CD4-positive, CD25-positive, alpha-beta regulatory T cell (primary cell): Measurements from ENCODE around the gene PCSK5. TPM values are rescaled to one million over a fixed set of nuclear protein-coding genes. Genes with fewer than 3 reads are reported as not detected.

Source experiments
- ATAC-seq, 2 donors: fragments of 150-1000 bp; cut with Tn5 transposase; one replicate each; pipeline ENCODE4 v1.10.0; 2021; ENCODE audit warnings: low read depth in 2 of 2, moderate number of reproducible peaks in 2 of 2, moderate library complexity in 1 of 2
- DNase-seq, 3 donors: peaks; one replicate each; pipeline versions ENCODE4 v3.0.0 to v3.0.0-alpha.2; 2012 to 2022; ENCODE audit warnings: mixed read lengths in 1 of 3
- H3K27ac ChIP-seq: one replicate; pipeline ENCODE4 v1.7.0; 2013; ENCODE audit warnings: mild to moderate bottlenecking, low read length; ENCODE audit not compliant: insufficient read depth, poor library complexity, severe bottlenecking
- H3K27me3 ChIP-seq: one replicate; pipeline ENCODE4 v1.7.0; 2013; ENCODE audit warnings: low read length; ENCODE audit not compliant: control insufficient read depth, insufficient read depth
- H3K36me3 ChIP-seq: one replicate; pipeline ENCODE4 v1.7.0; 2013; ENCODE audit warnings: mild to moderate bottlenecking, low read length, moderate library complexity; ENCODE audit not compliant: control insufficient read depth, insufficient read depth
- H3K4me1 ChIP-seq: 2 replicates; pipeline ENCODE4 v1.7.0; 2013; ENCODE audit warnings: mild to moderate bottlenecking, low read length; ENCODE audit not compliant: insufficient read depth, control insufficient read depth, poor library complexity, severe bottlenecking
- H3K4me3 ChIP-seq: one replicate; pipeline ENCODE4 v1.7.0; 2013; ENCODE audit warnings: low read depth, mild to moderate bottlenecking, low read length, moderate library complexity
- H3K9me3 ChIP-seq, 2 experiments: 1 replicate in 1 of 2; 2 replicates in 1 of 2; pipeline ENCODE4 v1.7.0; 2013; ENCODE audit warnings: low read length in 2 of 2, mild to moderate bottlenecking in 1 of 2, moderate library complexity in 1 of 2; ENCODE audit not compliant: control insufficient read depth in 2 of 2
- H3K27ac Mint-ChIP-seq, 3 donors: one replicate each; pipeline ENCODE4 v1.8.0; 2020 to 2022; ENCODE audit warnings: mild to moderate bottlenecking in 3 of 3, mixed read lengths in 3 of 3, moderate library complexity in 2 of 3
- H3K27me3 Mint-ChIP-seq: one replicate; pipeline ENCODE4 v1.8.0; 2022; ENCODE audit warnings: mild to moderate bottlenecking, mixed read lengths
- H3K36me3 Mint-ChIP-seq: one replicate; pipeline ENCODE4 v1.8.0; 2020; ENCODE audit warnings: mixed read lengths
- H3K4me1 Mint-ChIP-seq, 4 donors: one replicate each; pipeline ENCODE4 v1.8.0; 2020 to 2022; ENCODE audit warnings: mixed read lengths in 4 of 4, mild to moderate bottlenecking in 1 of 4
- H3K4me3 Mint-ChIP-seq, 4 donors: one replicate each; pipeline ENCODE4 v1.8.0; 2020 to 2022; ENCODE audit warnings: mild to moderate bottlenecking in 4 of 4, mixed read lengths in 4 of 4, moderate library complexity in 3 of 4
- H3K9me3 Mint-ChIP-seq, 7 donors: one replicate each; pipeline ENCODE4 v1.8.0; 2020 to 2022; ENCODE audit warnings: mixed read lengths in 7 of 7, mild to moderate bottlenecking in 3 of 7, moderate library complexity in 2 of 7
- polyA plus RNA-seq, 4 donors: library from polyadenylated mRNA; unstranded; fragments of 300-500 nt; fragmentation: Illumina TruSeq; gene quantifications; one replicate each; pipeline ENCODE4 v1.2.3, GENCODE V29; 2021
- total RNA-seq: library from RNA; stranded (reverse); gene quantifications from one replicate; pipeline ENCODE4 v1.2.3, GENCODE V29; 2022

The PCSK5 gene
- total and polyA plus RNA-seq, 5 donors from 2014 or later = 0.47 to 2.7 (median 2.0) TPM

- no peak overlapping the region for H3K27ac Mint-ChIP-seq
- H3K27me3 Mint-ChIP-seq = no peaks in the 10 kb centered on the region
- peaks cover 0 to 2% (median 0%) of the 10 kb centered on the region in 7 donors for H3K9me3 Mint-ChIP-seq
- ATAC-seq = no peak
- no peaks in the 10 kb centered on the region for H3K27me3 ChIP-seq
- H3K4me3 ChIP-seq = no peak overlapping the region
- no peaks in the 10 kb centered on the region for H3K4me1 Mint-ChIP-seq
- no peaks in the 10 kb centered on the region for H3K4me1 ChIP-seq
- no peaks in the 10 kb centered on the region for H3K36me3 ChIP-seq
- no peak for DNase-seq
- no peak overlapping the region for H3K27ac ChIP-seq
- H3K9me3 ChIP-seq = no peaks in the 10 kb centered on the region
- no peak overlapping the region for H3K4me3 Mint-ChIP-seq
- no peaks in the 10 kb centered on the region for H3K36me3 Mint-ChIP-seq
These were observed 327.8 kb downstream of the PCSK5 start for GRCh38 chr9:76218117-76218885.

GRCh38 chr9:76218886-76219445 lies 328.5 kb downstream of the PCSK5 start:
- no peaks in the 10 kb centered on the region for H3K36me3 ChIP-seq
- H3K4me1 ChIP-seq = no peaks in the 10 kb centered on the region
- peaks cover 0 to 2% (median 0%) of the 10 kb centered on the region in 7 donors for H3K9me3 Mint-ChIP-seq
- no peak for ATAC-seq
- H3K27ac Mint-ChIP-seq = no peak overlapping the region
- no peak for DNase-seq
- no peaks in the 10 kb centered on the region for H3K4me1 Mint-ChIP-seq
- H3K4me3 Mint-ChIP-seq = no peak overlapping the region
- no peaks in the 10 kb centered on the region for H3K9me3 ChIP-seq
- no peaks in the 10 kb centered on the region for H3K36me3 Mint-ChIP-seq
- H3K27me3 Mint-ChIP-seq = no peaks in the 10 kb centered on the region
- no peak overlapping the region for H3K27ac ChIP-seq
- no peak overlapping the region for H3K4me3 ChIP-seq
- H3K27me3 ChIP-seq = no peaks in the 10 kb centered on the region

- Mint-ChIP-seq H3K4me3 (no peak overlapping the region), H3K27me3 (no peaks in the 10 kb centered on the region)
These were observed 329.2 kb downstream of the PCSK5 start for GRCh38 chr9:76219560-76220151.

GRCh38 chr9:76221423-76221822 lies 330.9 kb downstream of the PCSK5 start:
- H3K4me1 ChIP-seq = no peaks in the 10 kb centered on the region
- Mint-ChIP-seq H3K36me3 (no peaks in the 10 kb centered on the region), H3K4me1 (no peaks in the 10 kb centered on the region), H3K27me3 (no peaks in the 10 kb centered on the region), H3K4me3 (no peak overlapping the region), H3K9me3 (peaks cover 0 to 2% (median 0%) of the 10 kb centered on the region in 7 donors), H3K27ac (no peak overlapping the region)
- H3K27me3 ChIP-seq = no peaks in the 10 kb centered on the region
- DNase-seq = no peak
- H3K27ac ChIP-seq = no peak overlapping the region
- ATAC-seq = no peak
- no peaks in the 10 kb centered on the region for H3K9me3 ChIP-seq
- H3K36me3 ChIP-seq = no peaks in the 10 kb centered on the region
- no peak overlapping the region for H3K4me3 ChIP-seq

More at GRCh38 chr9:76219560-76220151, 329.2 kb downstream of the PCSK5 start:
- Histone ChIP-seq H3K4me3 (no peak overlapping the region), H3K4me1 (no peaks in the 10 kb centered on the region), H3K36me3 (no peaks in the 10 kb centered on the region), H3K27me3 (no peaks in the 10 kb centered on the region), H3K9me3 (no peaks in the 10 kb centered on the region), H3K27ac (no peak overlapping the region)
- ATAC-seq (no peak), DNase-seq (no peak)
- Mint-ChIP-seq H3K27ac (no peak overlapping the region), H3K9me3 (peaks cover 0 to 2% (median 0%) of the 10 kb centered on the region in 7 donors), H3K4me1 (no peaks in the 10 kb centered on the region), H3K36me3 (no peaks in the 10 kb centered on the region)

- Mint-ChIP-seq H3K4me3 (no peak overlapping the region), H3K4me1 (no peaks in the 10 kb centered on the region), H3K27ac (no peak overlapping the region), H3K27me3 (no peaks in the 10 kb centered on the region), H3K9me3 (no peaks in the 10 kb centered on the region), H3K36me3 (no peaks in the 10 kb centered on the region)
- H3K4me3 ChIP-seq = no peak overlapping the region
- no peaks in the 10 kb centered on the region for H3K27me3 ChIP-seq
- H3K9me3 ChIP-seq = no peaks in the 10 kb centered on the region
- H3K36me3 ChIP-seq = no peaks in the 10 kb centered on the region
- H3K27ac ChIP-seq = no peak overlapping the region
- DNase-seq (no peak), ATAC-seq (no peak)
- no peaks in the 10 kb centered on the region for H3K4me1 ChIP-seq
These were observed 333.4 kb downstream of the PCSK5 start for GRCh38 chr9:76223749-76224340.

- DNase-seq = no peak
These were observed 336.7 kb downstream of the PCSK5 start for GRCh38 chr9:76227156-76227555.

GRCh38 chr9:76231001-76231400 lies 340.5 kb downstream of the PCSK5 start:
- Histone ChIP-seq H3K36me3 (no peaks in the 10 kb centered on the region), H3K4me3 (no peak overlapping the region), H3K27ac (no peak overlapping the region), H3K9me3 (no peaks in the 10 kb centered on the region), H3K4me1 (no peaks in the 10 kb centered on the region), H3K27me3 (no peaks in the 10 kb centered on the region)
- Mint-ChIP-seq H3K9me3 (peaks cover 0 to 1% (median 0%) of the 10 kb centered on the region in 7 donors), H3K36me3 (no peaks in the 10 kb centered on the region), H3K4me1 (no peaks in the 10 kb centered on the region), H3K27me3 (no peaks in the 10 kb centered on the region), H3K27ac (no peak overlapping the region), H3K4me3 (no peak overlapping the region)
- ATAC-seq (no peak), DNase-seq (no peak)

More at GRCh38 chr9:76227156-76227555, 336.7 kb downstream of the PCSK5 start:
- H3K4me3 Mint-ChIP-seq = no peak overlapping the region
- H3K27ac Mint-ChIP-seq = no peak overlapping the region
- no peaks in the 10 kb centered on the region for H3K36me3 Mint-ChIP-seq
- Histone ChIP-seq H3K36me3 (no peaks in the 10 kb centered on the region), H3K4me3 (no peak overlapping the region), H3K27me3 (no peaks in the 10 kb centered on the region), H3K27ac (no peak overlapping the region), H3K4me1 (no peaks in the 10 kb centered on the region), H3K9me3 (no peaks in the 10 kb centered on the region)
- H3K4me1 Mint-ChIP-seq = no peaks in the 10 kb centered on the region
- no peak for ATAC-seq
- H3K27me3 Mint-ChIP-seq = no peaks in the 10 kb centered on the region
- H3K9me3 Mint-ChIP-seq = peaks cover 0 to 1% (median 0%) of the 10 kb centered on the region in 7 donors
